Activated CD8-positive, alpha-beta T cell treated with anti-CD3 and anti-CD28 coated beads, Interleukin-2, amount 10 ng/mL, durations not matched to agents 7 days and 5 days (primary cell): ENCODE data around the gene PRND. TPM values are rescaled to one million over a fixed set of nuclear protein-coding genes. Genes with fewer than 3 reads are reported as not detected.
A peak's percentile ranks its signal among the peaks of the same experiment; 100 is the strongest.

Experiments
- ATAC-seq: fragments of 150-1000 bp; cut with Tn5 transposase; one replicate; pipeline ENCODE4 v1.10.0; 2021; ENCODE audit warnings: moderate library complexity
- CTCF ChIA-PET: fragments of 350-600 bp; sonication (Branson Sonifier 250); formaldehyde crosslinking; loops from one replicate; lab custom pipeline; 2021; ENCODE audit warnings: antibody characterized with exemption; lab: Charles Lee
- POLR2A ChIA-PET: fragments of 350-600 bp; sonication (Branson Sonifier 250); formaldehyde crosslinking; loops from one replicate; lab custom pipeline; 2021; ENCODE audit warnings: antibody characterized with exemption; lab: Charles Lee
- DNase-seq: peaks from one replicate; pipeline ENCODE4 v3.0.0-alpha.2; 2020
- H3K27ac Mint-ChIP-seq: one replicate; pipeline ENCODE4 v1.8.0; 2021; ENCODE audit warnings: mild to moderate bottlenecking, mixed read lengths
- H3K27me3 Mint-ChIP-seq: one replicate; pipeline ENCODE4 v1.8.0; 2021; ENCODE audit warnings: low read depth, mixed read lengths
- H3K36me3 Mint-ChIP-seq: one replicate; pipeline ENCODE4 v1.8.0; 2021; ENCODE audit warnings: low read depth, mixed read lengths
- H3K4me1 Mint-ChIP-seq: one replicate; pipeline ENCODE4 v1.8.0; 2021; ENCODE audit warnings: low read depth, mixed read lengths
- H3K4me3 Mint-ChIP-seq: one replicate; pipeline ENCODE4 v1.8.0; 2021; ENCODE audit warnings: mild to moderate bottlenecking, mixed read lengths
- H3K9me3 Mint-ChIP-seq: one replicate; pipeline ENCODE4 v1.8.0; 2022; ENCODE audit warnings: mixed read lengths; ENCODE audit not compliant: insufficient read depth
- total RNA-seq, 2 experiments: library from RNA; stranded (reverse); gene quantifications; one replicate each; pipeline ENCODE4 v1.2.3, GENCODE V29; 2021

Gene PRND, protein sequence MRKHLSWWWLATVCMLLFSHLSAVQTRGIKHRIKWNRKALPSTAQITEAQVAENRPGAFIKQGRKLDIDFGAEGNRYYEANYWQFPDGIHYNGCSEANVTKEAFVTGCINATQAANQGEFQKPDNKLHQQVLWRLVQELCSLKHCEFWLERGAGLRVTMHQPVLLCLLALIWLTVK
- total RNA-seq = not detected

GRCh38 chr20:4721719-4722118, at the start of gene PRND:
Gene PRND (plus strand): TSS chr20:4721909. CDS start chr20:4724552, 2,643 bp downstream.
- no peaks in the 10 kb centered on the region for H3K9me3 Mint-ChIP-seq
- H3K36me3 Mint-ChIP-seq = no peaks in the 10 kb centered on the region
- H3K4me3 Mint-ChIP-seq = no peak within 1 kb of the TSS
- H3K4me1 Mint-ChIP-seq = peaks cover 16% of the 10 kb centered on the region
- ATAC-seq = no peak
- H3K27me3 Mint-ChIP-seq = peaks cover 3% of the 10 kb centered on the region
- no peak within 1 kb of the TSS for H3K27ac Mint-ChIP-seq
- ChIA-PET POLR2A (interaction anchor here (0.6 kb wide), 2 partner anchors 108 to 1849 kb away, joined by 3 read pairs; partner anchors contain the start of gene PTPRA), CTCF (interaction anchor here (0.8 to 1.5 kb wide), 2 partner anchors 108 to 116 kb away, joined by 4 to 9 read pairs; no protein-coding TSS in a partner anchor)
- no peak for DNase-seq

DNA sequence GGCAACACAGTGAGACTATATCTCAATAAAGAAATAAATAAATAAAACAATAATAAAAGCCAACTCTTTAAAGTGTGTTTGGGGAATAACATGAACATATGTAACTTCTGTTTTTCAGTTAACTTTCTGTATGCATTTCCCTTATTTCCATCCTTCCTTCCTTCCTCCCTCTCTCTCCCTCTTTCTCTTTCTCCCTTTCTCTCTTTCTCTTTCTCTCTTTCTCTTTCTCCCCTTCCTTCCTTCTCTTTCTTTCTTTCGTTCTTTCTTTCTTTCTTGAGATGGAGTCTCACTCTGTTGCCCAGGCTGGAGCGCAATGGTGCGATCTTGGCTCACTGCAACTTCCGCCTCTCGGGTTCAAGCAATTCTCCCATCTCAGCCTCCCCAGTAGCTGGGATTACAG, 48.8 kb upstream of the PRND start:
- no peak for ATAC-seq
- Mint-ChIP-seq H3K4me1 (peaks cover 7% of the 10 kb centered on the region), H3K27me3 (peaks cover 25% of the 10 kb centered on the region), H3K36me3 (no peaks in the 10 kb centered on the region), H3K9me3 (no peaks in the 10 kb centered on the region), H3K27ac (no peak overlapping the region), H3K4me3 (no peak overlapping the region)
- POLR2A ChIA-PET = interaction anchor here (0.9 kb wide), 1 partner anchor 25 kb away, joined by 3 read pairs; no protein-coding TSS in a partner anchor
- no peak for DNase-seq
- CTCF ChIA-PET = interaction anchor here (1.0 kb wide), 2 partner anchors 19 to 21 kb away, joined by 3 read pairs; no protein-coding TSS in a partner anchor

DNA sequence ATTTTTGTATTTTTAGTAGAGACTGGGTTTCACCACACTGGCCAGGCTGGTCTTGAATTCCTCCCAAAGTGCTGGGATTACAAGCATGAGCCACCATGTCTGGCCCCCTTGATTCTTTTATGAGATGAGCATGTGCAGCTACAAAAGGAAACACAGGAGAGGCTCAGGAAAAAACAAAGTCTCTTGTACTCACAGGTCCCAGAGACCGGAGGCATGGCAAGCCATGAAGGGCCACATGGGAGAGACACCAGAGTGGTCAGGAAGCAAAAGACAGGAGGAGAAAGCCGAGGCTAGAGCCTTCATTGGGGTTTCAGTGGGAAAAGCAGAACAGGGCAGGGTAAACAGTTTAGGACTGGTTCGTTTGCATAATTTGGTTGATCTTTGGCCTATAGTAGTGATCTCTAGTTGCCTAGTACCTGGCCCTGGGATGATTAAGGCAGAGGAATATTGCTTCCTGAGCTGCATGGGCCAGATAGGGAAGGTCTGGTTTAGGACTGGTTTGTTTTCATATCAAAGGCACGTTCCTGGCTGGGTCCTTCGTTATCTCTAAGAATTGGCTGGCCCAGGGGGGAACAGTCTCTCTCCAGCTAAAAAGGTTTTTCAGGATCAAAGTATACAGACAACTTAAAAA, 48.2 kb upstream of the PRND start:
- H3K27me3 Mint-ChIP-seq = peaks cover 28% of the 10 kb centered on the region
- no peak overlapping the region for H3K4me3 Mint-ChIP-seq
- peaks cover 7% of the 10 kb centered on the region for H3K4me1 Mint-ChIP-seq
- ChIA-PET POLR2A (interaction anchor here (0.9 kb wide), 1 partner anchor 25 kb away, joined by 3 read pairs; no protein-coding TSS in a partner anchor), CTCF (interaction anchor here (1.0 kb wide), 1 partner anchor 22 kb away, joined by 3 read pairs; no protein-coding TSS in a partner anchor)
- no peak for DNase-seq
- H3K36me3 Mint-ChIP-seq = no peaks in the 10 kb centered on the region
- H3K27ac Mint-ChIP-seq = no peak overlapping the region
- no peaks in the 10 kb centered on the region for H3K9me3 Mint-ChIP-seq
- ATAC-seq = no peak

GRCh38 chr20:4674672-4675071, 47.0 kb upstream of the PRND start:
- H3K9me3 Mint-ChIP-seq = no peaks in the 10 kb centered on the region
- H3K27ac Mint-ChIP-seq = no peak overlapping the region
- H3K36me3 Mint-ChIP-seq = no peaks in the 10 kb centered on the region
- H3K4me1 Mint-ChIP-seq = peaks cover 7% of the 10 kb centered on the region
- ChIA-PET CTCF (no interaction called here), POLR2A (no interaction called here)
- ATAC-seq = no peak
- DNase-seq = no peak
- H3K27me3 Mint-ChIP-seq = peaks cover 28% of the 10 kb centered on the region
- no peak overlapping the region for H3K4me3 Mint-ChIP-seq

GRCh38 chr20:4677846-4678245, 43.9 kb upstream of the PRND start:
- no peaks in the 10 kb centered on the region for H3K9me3 Mint-ChIP-seq
- no peak overlapping the region for H3K27ac Mint-ChIP-seq
- no peak for ATAC-seq
- H3K4me1 Mint-ChIP-seq = peaks cover 7% of the 10 kb centered on the region
- no peak overlapping the region for H3K4me3 Mint-ChIP-seq
- no peaks in the 10 kb centered on the region for H3K36me3 Mint-ChIP-seq
- no peak for DNase-seq
- peaks cover 30% of the 10 kb centered on the region for H3K27me3 Mint-ChIP-seq
- POLR2A ChIA-PET = interaction anchor here (1.2 kb wide), 1 partner anchor 12 kb away, joined by 4 read pairs; no protein-coding TSS in a partner anchor
- CTCF ChIA-PET = no interaction called here

DNA sequence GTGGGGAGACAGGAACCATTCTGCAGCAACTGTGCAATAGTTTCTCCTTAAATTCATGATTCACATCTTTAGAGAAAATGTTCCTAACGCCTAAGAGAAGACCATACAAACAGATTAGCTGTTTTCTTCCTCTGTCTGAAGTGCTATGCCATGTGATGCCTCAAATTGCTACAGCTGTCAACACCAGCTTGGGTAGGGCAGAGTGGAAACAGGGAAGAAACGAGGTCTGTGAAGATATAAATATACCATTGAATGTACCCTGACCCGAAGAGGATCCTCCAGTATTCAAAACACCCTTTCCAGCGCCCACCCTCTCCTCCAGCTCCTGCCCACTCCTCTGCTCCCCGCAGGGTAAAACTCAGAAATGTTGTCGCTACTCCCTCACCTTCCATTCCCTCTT, 40.3 kb upstream of the PRND start:
- Mint-ChIP-seq H3K36me3 (no peaks in the 10 kb centered on the region), H3K27ac (no peak overlapping the region), H3K9me3 (no peaks in the 10 kb centered on the region), H3K27me3 (peaks cover 17% of the 10 kb centered on the region), H3K4me1 (peaks cover 39% of the 10 kb centered on the region), H3K4me3 (no peak overlapping the region)
- ChIA-PET CTCF (interaction anchor here (1.4 to 2.3 kb wide), 2 partner anchors 16 to 72 kb away, joined by 4 to 7 read pairs; no protein-coding TSS in a partner anchor), POLR2A (interaction anchor here (1.1 kb wide), 1 partner anchor 15 kb away, joined by 4 read pairs; no protein-coding TSS in a partner anchor)
- ATAC-seq = no peak
- no peak for DNase-seq

DNA sequence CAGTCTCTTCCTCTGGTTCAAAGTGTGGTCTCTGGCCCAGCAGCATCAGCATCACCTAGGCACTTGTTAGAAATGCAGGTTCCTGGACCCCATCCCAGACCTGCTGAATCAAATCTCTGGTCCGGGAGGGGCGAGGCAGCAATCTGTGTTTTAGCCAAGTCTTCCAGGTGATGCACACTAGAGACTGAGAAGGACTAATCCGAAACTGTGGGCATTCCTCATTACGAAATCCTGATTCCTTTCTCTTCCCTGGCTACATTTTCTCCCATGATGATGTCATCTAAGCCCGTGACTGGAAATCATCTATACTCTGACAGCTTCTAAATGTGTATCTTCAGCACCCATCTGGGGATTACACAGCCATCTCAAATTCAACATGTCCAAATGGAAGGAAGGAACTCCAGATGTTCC, 39.7 kb upstream of the PRND start:
- H3K27ac Mint-ChIP-seq = no peak overlapping the region
- POLR2A ChIA-PET = interaction anchor here (1.1 kb wide), 1 partner anchor 16 kb away, joined by 4 read pairs; no protein-coding TSS in a partner anchor

DNA sequence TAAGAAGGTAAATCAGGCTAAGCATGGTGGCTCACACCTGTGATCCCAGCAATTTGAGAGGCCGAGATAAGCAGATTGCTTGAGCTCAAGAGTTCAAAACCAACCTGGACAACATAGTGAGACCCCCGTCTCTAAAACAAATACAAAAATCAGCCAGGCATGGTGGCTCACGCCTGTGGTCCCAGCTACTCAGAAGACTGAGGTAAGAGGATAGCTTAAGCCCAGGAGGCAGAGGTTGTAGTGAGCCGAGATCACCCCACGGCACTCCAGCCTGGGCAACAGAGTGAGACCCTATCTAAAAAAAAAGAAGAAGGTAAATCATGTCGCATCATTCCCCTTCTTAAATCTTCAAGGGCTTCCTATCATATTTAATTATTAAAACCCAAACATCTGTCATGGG, 39.0 kb upstream of the PRND start:
- no peak overlapping the region for H3K4me3 Mint-ChIP-seq
- no peaks in the 10 kb centered on the region for H3K9me3 Mint-ChIP-seq
- H3K27ac Mint-ChIP-seq = no peak overlapping the region
- ATAC-seq (no peak), DNase-seq (no peak)
- ChIA-PET POLR2A (no interaction called here), CTCF (interaction anchor here (1.0 to 2.3 kb wide), 3 partner anchors 17 to 74 kb away, joined by 3 to 7 read pairs (median 4); no protein-coding TSS in a partner anchor)
- peaks cover 41% of the 10 kb centered on the region for H3K4me1 Mint-ChIP-seq
- H3K27me3 Mint-ChIP-seq = peaks cover 13% of the 10 kb centered on the region
- peaks cover 6% of the 10 kb centered on the region for H3K36me3 Mint-ChIP-seq

More for the DNA sequence above, 39.7 kb upstream of the PRND start:
- Mint-ChIP-seq H3K4me1 (peaks cover 39% of the 10 kb centered on the region), H3K27me3 (peaks cover 17% of the 10 kb centered on the region), H3K9me3 (no peaks in the 10 kb centered on the region), H3K4me3 (no peak overlapping the region), H3K36me3 (no peaks in the 10 kb centered on the region)
- no peak for ATAC-seq
- no peak for DNase-seq
- CTCF ChIA-PET = interaction anchor here (1.0 to 2.3 kb wide), 3 partner anchors 16 to 73 kb away, joined by 3 to 7 read pairs (median 4); no protein-coding TSS in a partner anchor

GRCh38 chr20:4683261-4683660, 38.4 kb upstream of the PRND start:
- no peak for ATAC-seq
- no peaks in the 10 kb centered on the region for H3K9me3 Mint-ChIP-seq
- H3K4me1 Mint-ChIP-seq = peaks cover 42% of the 10 kb centered on the region
- peaks cover 9% of the 10 kb centered on the region for H3K36me3 Mint-ChIP-seq
- H3K4me3 Mint-ChIP-seq = no peak overlapping the region
- peak overlapping the region; percentile 90 for H3K27ac Mint-ChIP-seq
- peaks cover 7% of the 10 kb centered on the region for H3K27me3 Mint-ChIP-seq
- ChIA-PET CTCF (interaction anchor here (0.8 to 2.3 kb wide), 4 partner anchors 9 to 37 kb away, joined by 3 to 7 read pairs (median 5); no protein-coding TSS in a partner anchor), POLR2A (interaction anchor here (0.7 kb wide), 1 partner anchor 793 kb away, joined by 5 read pairs; no protein-coding TSS in a partner anchor)
- no peak for DNase-seq

- ChIA-PET POLR2A (interaction anchor here (0.6 to 0.8 kb wide), 2 partner anchors 72 to 74 kb away, joined by 3 read pairs; no protein-coding TSS in a partner anchor), CTCF (interaction anchor here (1.2 to 1.3 kb wide), 2 partner anchors 23 to 129 kb away, joined by 3 to 4 read pairs; no protein-coding TSS in a partner anchor)
- H3K27me3 Mint-ChIP-seq = peaks cover 7% of the 10 kb centered on the region
- H3K36me3 Mint-ChIP-seq = peaks cover 19% of the 10 kb centered on the region
- no peaks in the 10 kb centered on the region for H3K9me3 Mint-ChIP-seq
- H3K4me1 Mint-ChIP-seq = peaks cover 58% of the 10 kb centered on the region
- peak overlapping the region; percentile 88 for H3K4me3 Mint-ChIP-seq
- DNase-seq (no peak), ATAC-seq (no peak)
- H3K27ac Mint-ChIP-seq = peak overlapping the region; percentile 94
Observed at GRCh38 chr20:4684837-4685413, 36.8 kb upstream of the PRND start.

DNA sequence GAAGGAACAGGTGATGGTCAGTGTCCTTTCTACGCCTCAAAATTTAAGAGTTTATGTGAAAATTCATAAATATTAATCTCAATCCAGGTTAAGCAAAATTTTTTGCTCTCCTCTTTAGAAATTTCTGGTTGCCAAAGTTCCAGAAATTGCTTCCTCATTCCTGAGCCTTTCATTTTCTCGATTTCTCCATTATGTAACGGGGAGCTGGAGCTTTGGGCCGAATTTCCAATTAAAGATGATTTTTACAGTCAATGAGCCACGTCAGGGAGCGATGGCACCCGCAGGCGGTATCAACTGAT, 35.8 kb upstream of the PRND start:
- DNase-seq = no peak
- ChIA-PET CTCF (interaction anchor here (1.3 kb wide), 1 partner anchor 128 kb away, joined by 4 read pairs; no protein-coding TSS in a partner anchor), POLR2A (no interaction called here)
- H3K9me3 Mint-ChIP-seq = no peaks in the 10 kb centered on the region
- peaks cover 25% of the 10 kb centered on the region for H3K36me3 Mint-ChIP-seq
- ATAC-seq = no peak
- H3K27me3 Mint-ChIP-seq = peaks cover 4% of the 10 kb centered on the region
- H3K27ac Mint-ChIP-seq = peak overlapping the region; percentile 94
- H3K4me3 Mint-ChIP-seq = peak overlapping the region; percentile 88
- H3K4me1 Mint-ChIP-seq = peaks cover 63% of the 10 kb centered on the region
